RWPE2 (cell line): ENCODE results near the gene OAF.
"Not testable (repeated sequence)": the region's sequence is repeated elsewhere in the genome, so short reads cannot be mapped to it uniquely, and the experiment has no call there.

ENCODE experiments used
- ATAC-seq: fragments of 200-7000 bp; cut with Tn5 transposase; 3 replicates; pipeline ENCODE4 v1.9.1; 2021; ENCODE audit warnings: low read depth
- DNase-seq: peaks from one replicate; pipeline ENCODE4 v3.0.0-alpha.2; 2020; ENCODE audit warnings: low spot score
- H3K27ac ChIP-seq: fragments of 450-650 bp; 2 replicates; pipeline ENCODE4 v1.5.1; 2017; ENCODE audit warnings: mild to moderate bottlenecking; ENCODE audit not compliant: poor library complexity, severe bottlenecking
- H3K27me3 ChIP-seq: fragments of 250-450 bp; sonication (Bioruptor Pico); 2 replicates; pipeline ENCODE4 v1.5.1; 2021; ENCODE audit warnings: mild to moderate bottlenecking, moderate library complexity; ENCODE audit not compliant: insufficient read depth, poor library complexity, severe bottlenecking
- H3K36me3 ChIP-seq: fragments of 250-450 bp; sonication (Bioruptor Pico); 2 replicates; pipeline ENCODE4 v1.5.1; 2020; ENCODE audit warnings: low read depth, mild to moderate bottlenecking, moderate library complexity
- H3K4me1 ChIP-seq: fragments of 250-450 bp; sonication (Bioruptor Pico); 2 replicates; pipeline ENCODE4 v1.5.1; 2021; ENCODE audit warnings: mild to moderate bottlenecking, moderate library complexity; ENCODE audit not compliant: insufficient read depth, poor library complexity, severe bottlenecking
- H3K4me3 ChIP-seq: fragments of 250-450 bp; sonication (Bioruptor Pico); 2 replicates; pipeline ENCODE4 v1.5.1; 2021; ENCODE audit warnings: mild to moderate bottlenecking, moderate library complexity; ENCODE audit not compliant: severe bottlenecking
- H3K9me3 ChIP-seq: fragments of 250-450 bp; sonication (Bioruptor Pico); 2 replicates; pipeline ENCODE4 v1.5.1; 2021; ENCODE audit warnings: mild to moderate bottlenecking, moderate library complexity; ENCODE audit not compliant: severe bottlenecking
- TF ChIP-seq, protein P1 (sequence below): fragments of 450-650 bp; IDR thresholded peaks from one replicate; pipeline ENCODE4 v1.5.1; 2017; ENCODE audit warnings: mild to moderate bottlenecking, moderate library complexity; ENCODE audit not compliant: poor library complexity, severe bottlenecking

Gene OAF

GRCh38 chr11:120249279-120250262, 38.7 kb downstream of the OAF start:
- no peak overlapping the region for H3K27ac ChIP-seq
- TF ChIP-seq, protein P1, sequence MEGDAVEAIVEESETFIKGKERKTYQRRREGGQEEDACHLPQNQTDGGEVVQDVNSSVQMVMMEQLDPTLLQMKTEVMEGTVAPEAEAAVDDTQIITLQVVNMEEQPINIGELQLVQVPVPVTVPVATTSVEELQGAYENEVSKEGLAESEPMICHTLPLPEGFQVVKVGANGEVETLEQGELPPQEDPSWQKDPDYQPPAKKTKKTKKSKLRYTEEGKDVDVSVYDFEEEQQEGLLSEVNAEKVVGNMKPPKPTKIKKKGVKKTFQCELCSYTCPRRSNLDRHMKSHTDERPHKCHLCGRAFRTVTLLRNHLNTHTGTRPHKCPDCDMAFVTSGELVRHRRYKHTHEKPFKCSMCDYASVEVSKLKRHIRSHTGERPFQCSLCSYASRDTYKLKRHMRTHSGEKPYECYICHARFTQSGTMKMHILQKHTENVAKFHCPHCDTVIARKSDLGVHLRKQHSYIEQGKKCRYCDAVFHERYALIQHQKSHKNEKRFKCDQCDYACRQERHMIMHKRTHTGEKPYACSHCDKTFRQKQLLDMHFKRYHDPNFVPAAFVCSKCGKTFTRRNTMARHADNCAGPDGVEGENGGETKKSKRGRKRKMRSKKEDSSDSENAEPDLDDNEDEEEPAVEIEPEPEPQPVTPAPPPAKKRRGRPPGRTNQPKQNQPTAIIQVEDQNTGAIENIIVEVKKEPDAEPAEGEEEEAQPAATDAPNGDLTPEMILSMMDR, result no peak
- no peak overlapping the region for H3K4me3 ChIP-seq
- ATAC-seq (no peak), DNase-seq (no peak)
- peaks cover 9% of the 10 kb centered on the region for H3K4me1 ChIP-seq
- no peaks in the 10 kb centered on the region for H3K9me3 ChIP-seq
- H3K27me3 ChIP-seq, result no peaks in the 10 kb centered on the region
- no peaks in the 10 kb centered on the region for H3K36me3 ChIP-seq

- not testable (repeated sequence) for H3K4me1 ChIP-seq, H3K9me3 ChIP-seq, H3K27ac ChIP-seq, ATAC-seq, H3K36me3 ChIP-seq, H3K4me3 ChIP-seq, DNase-seq
- H3K27me3 ChIP-seq, result peaks cover 19% of the 10 kb centered on the region
These were observed 42.5 kb downstream of the OAF start for GRCh38 chr11:120253377-120253776.

DNA sequence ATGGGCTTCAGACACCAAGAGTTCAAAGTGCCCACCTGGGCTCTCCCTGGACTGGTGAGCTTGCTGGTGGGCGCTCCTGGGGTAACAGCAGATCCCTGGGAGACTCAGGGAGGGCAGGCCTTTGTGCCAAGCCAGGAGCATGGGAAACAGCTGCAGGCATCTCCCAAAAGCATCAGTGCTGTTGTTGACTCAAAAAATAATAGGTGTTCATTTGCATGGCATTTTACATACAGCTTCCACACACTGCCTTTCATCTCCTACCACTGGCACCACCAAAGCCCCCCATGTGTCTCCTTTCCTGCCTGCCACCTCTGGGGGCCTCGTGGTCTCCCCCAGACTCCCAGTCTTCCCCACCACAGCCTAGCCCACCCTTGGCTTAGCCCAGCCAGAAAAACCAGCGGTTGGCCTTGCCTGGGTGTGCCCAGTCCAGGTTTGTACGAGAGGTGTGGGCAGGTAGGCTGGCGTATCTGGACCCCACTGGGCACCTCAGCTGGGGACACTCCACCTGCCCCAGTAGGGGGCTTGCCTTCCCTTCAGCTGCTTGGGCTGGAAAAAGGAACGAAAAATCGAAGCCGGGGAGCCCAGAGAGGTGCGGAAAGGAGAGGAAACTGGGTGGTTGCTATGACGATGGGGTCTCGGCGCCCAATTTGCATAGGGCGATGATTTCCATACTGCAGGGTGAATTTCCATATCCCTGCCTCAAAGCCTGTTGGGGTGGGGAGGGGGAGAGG, 44.1 kb downstream of the OAF start:
- ATAC-seq (no peak), DNase-seq (no peak)
- H3K36me3 ChIP-seq, result no peaks in the 10 kb centered on the region
- H3K27me3 ChIP-seq, result peaks cover 19% of the 10 kb centered on the region
- H3K27ac ChIP-seq, result no peak overlapping the region
- TF ChIP-seq, protein P1, result no peak
- H3K4me3 ChIP-seq, result no peak overlapping the region
- no peaks in the 10 kb centered on the region for H3K9me3 ChIP-seq
- no peaks in the 10 kb centered on the region for H3K4me1 ChIP-seq

DNA sequence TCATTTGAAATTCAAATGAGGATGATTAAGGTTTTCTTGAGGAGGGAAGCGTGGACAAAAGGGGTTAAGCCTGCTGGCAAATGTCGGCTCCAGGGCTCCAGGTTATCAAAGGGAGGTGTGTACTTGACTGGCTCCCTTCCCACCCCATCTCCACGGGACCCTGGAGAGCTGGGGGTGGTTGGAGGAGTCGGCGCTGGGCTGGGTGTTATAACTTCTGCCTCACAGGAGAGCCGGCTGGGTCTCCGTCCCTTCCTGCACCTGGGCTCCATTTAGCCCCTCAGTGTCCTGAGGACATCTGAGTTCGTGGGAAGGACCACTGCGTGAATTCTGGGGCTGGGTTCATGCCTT, 44.7 kb downstream of the OAF start:
- ATAC-seq (no peak), DNase-seq (no peak)
- H3K27me3 ChIP-seq, result peaks cover 19% of the 10 kb centered on the region
- H3K36me3 ChIP-seq, result no peaks in the 10 kb centered on the region
- no peak overlapping the region for H3K27ac ChIP-seq
- TF ChIP-seq, protein P1, result no peak
- no peak overlapping the region for H3K4me3 ChIP-seq
- no peaks in the 10 kb centered on the region for H3K4me1 ChIP-seq
- H3K9me3 ChIP-seq, result no peaks in the 10 kb centered on the region

GRCh38 chr11:120256178-120256577, 45.3 kb downstream of the OAF start:
- no peak for DNase-seq
- ATAC-seq, result no peak
- no peaks in the 10 kb centered on the region for H3K4me1 ChIP-seq
- H3K27ac ChIP-seq, result no peak overlapping the region
- H3K27me3 ChIP-seq, result peaks cover 19% of the 10 kb centered on the region
- TF ChIP-seq, protein P1, result no peak
- no peaks in the 10 kb centered on the region for H3K36me3 ChIP-seq
- no peaks in the 10 kb centered on the region for H3K9me3 ChIP-seq
- H3K4me3 ChIP-seq, result no peak overlapping the region
